ENCODE data around the gene CELSR1.

CELSR1 gene

DNA sequence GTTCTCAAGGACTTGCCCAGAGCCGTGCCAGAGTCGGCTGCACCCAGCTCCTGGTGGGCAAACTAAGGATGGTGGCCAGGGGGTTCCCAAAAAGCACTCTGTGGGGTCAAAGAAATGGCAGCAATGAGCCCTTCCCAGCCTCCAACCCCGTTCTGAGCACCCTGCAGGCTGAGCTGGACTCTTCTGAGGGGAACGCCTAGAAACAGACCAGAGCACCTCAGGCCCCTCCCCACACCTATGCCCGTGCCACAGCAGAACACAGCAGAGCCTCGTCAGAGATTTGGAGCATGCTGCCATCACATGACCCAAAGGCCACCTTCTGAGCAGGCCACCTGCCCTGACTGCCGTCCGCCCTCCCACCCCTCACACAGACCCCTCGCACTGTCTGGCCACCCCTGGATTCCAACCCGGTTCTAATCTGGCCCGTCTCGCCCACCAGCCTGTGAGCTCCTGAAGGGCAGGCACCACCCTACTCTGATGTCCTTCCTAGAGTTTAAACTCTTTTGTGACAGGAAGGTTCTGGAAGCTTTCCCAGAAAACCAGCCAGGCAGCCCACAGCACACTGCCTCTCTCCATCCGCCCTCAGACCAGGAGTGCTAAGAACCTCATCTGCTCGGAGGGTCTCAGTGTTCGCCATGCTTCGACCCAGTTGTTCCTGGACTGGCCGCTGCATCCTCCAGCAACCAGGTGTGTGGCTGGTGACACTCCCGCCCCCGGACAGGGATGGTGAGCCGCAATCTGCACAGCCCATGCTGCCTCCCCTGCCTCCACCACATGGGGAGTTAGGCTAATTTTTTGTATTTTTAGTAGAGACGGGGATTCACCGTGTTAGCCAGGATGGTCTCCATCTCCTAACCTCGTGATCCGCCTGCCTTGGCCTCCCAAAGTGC, 97.6 kb downstream of the CELSR1 start:
- no peak for DNase-seq

GRCh38 chr22:46439111-46439510, 98.3 kb downstream of the CELSR1 start:
- DNase-seq: no peak

DNA sequence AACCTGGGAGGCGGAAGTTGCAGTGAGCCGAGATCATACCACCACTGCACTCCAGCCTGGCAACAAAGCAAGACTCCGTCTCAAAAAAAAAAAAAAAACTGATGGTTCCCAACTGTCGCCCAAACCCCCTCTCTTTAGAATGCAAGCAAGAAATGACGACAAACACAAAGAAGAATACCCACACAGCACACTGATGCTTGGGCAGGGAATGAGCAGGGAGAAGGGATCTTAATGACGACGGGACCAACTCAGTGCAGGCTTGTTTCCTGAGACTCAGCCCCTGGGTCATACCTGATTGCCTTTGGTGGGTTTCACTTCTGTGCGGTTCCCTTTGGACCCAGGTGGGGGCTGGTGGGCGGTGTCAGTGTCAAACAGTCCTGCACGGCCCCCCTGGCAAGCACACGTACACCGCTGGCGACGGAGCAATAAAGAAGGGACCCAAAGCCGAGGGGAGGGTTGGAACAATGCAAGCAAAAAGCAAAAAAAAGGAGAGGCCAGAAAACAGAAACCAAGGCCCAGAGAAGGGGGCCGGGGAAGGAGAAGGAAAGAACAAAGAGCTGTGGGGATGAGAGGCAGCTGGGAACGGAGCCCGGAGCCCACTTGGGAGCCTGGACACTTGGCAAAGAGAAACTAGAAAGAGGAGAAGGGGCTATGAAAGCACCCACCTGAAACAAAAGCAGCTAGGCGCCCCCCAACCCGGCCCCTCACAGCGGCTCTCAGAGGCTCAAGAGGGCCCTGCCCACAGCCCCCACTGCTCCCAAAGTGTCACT, 99.6 kb downstream of the CELSR1 start:
- DNase-seq: no peak

- no peak for DNase-seq
These were observed 100.7 kb downstream of the CELSR1 start for GRCh38 chr22:46436595-46437175.

GRCh38 chr22:46433318-46433717, 104.1 kb downstream of the CELSR1 start:
- DNase-seq: no peak

- peak in 1 of 2 experiments; percentile 8 for DNase-seq
These were observed 105.0 kb downstream of the CELSR1 start for GRCh38 chr22:46432164-46433068.

GRCh38 chr22:46430961-46431838, 106.2 kb downstream of the CELSR1 start:
- DNase-seq: no peak

GRCh38 chr22:46429325-46429853, 108.0 kb downstream of the CELSR1 start:
- DNase-seq: no peak

DNA sequence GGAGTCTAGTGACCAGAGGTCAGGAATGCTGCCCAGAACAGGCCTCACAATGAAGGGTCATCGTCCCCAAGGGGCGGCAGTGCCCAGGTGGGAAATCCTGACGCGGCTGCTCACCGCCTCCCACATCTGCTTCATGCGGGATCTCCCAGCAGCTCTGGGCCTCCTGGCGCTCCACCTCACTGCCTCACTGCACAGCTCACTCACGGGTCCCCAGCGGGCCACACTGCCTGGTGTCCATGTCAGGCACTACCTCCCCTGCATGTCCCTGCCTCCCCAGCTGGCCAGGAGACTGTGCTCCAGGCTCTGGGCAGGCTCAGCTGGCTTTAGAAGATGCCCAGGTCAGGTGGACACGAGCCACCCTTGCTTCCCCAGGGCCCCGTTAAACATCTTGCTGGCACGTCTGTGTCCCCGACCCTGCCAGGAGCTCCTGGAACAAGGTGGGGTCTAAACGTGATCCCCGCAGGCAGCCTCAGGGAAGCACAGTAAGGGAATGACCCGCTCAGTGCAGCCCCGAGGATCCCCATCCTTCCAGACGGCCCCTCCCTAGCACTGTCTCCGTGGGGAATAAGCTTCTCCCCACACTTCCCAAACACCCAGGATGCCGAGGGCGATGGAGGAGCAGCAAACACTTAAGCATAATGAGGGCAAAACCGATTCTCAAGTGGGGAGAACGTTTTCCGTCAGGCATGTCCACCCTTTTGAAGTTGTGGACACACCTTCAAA, 108.7 kb downstream of the CELSR1 start:
- no peak for DNase-seq

DNA sequence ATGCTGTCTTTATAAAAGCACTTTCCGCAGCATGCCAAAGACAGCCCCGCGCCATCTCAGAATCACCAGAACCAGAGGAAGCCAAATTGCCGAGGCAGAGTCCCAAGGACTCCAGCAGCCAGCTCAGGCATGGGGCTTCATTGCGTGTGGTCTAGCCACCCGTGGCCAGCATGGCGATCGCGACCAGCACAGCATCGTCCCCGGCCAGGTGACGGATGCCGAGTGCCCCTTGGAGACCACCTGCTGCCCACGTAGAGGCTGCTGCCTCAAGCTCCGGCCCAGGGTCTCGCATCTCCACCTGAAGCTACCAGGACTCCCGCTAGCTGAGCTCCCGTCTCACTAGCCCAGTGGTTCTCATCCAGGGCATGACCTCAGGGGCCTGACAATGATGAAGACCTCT, 109.2 kb downstream of the CELSR1 start:
- no peak for DNase-seq

DNA sequence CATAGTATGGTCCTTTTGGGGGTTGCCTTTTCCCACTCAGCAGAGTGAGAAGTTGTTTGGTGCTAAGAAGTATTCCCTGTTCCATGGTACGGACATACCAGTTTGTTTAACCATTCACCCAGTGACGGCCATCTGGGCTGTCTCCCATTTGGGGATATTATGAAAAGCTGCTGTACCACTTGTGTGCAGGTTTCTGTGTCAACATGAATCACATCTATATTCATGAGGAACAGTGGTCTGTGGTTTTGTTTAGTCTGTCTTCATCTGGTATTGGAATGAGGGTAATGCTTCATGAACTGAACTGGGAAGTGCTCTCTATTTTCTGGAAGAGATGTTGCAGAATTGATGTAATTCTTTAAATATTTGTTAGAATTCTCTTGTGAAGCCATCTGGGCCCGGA, 112.4 kb downstream of the CELSR1 start:
- no peak for DNase-seq

- no peak for DNase-seq
These were observed 112.9 kb downstream of the CELSR1 start for GRCh38 chr22:46424496-46424895.

DNA sequence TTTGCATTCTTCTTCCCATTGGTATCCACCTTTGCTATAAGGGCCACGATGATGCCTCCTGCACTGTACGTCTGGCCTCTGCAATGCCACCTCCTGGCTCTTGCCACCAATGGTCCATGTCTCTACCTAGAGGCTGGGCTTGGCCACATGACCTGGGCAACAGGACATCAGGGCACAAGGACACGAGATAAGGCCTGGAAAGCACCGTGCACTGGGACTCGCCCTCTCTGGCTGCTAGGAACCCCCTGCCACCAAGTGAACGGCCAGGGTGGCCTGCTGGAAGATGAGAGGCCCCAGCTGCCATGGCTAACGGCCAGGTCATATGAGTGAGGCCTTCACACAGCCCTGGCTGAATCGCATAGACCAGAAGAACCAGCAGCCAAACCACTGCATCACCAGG, 114.5 kb downstream of the CELSR1 start:
- no peak for DNase-seq

DNA sequence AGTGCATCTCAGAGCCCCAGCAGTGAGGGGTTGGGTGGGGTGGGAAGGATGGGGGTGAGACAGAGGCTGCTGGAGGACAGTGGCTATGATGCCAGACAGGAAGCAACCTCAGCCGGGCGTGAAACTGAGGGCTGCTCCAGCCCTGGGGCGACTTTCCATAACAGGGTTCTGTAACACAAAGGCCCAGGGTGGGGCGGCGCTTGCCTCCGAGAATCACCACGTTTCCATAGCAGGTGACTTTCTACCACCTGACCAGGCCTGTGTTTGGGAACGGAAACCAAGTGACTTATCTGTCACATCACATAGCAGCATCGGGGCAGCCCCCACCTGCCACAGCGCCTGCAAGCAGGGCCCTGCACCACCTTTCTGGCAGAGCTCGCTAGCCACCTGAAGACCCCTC, 116.2 kb downstream of the CELSR1 start:
- DNase-seq: no peak

GRCh38 chr22:46419754-46420571, 117.5 kb downstream of the CELSR1 start:
- DNase-seq: no peak

- no peak for DNase-seq
These were observed 118.6 kb downstream of the CELSR1 start for GRCh38 chr22:46418827-46419226.

GRCh38 chr22:46417769-46418168, 119.7 kb downstream of the CELSR1 start:
- no peak for DNase-seq

- no peak for DNase-seq
These were observed 120.4 kb downstream of the CELSR1 start for GRCh38 chr22:46416891-46417580.

DNA sequence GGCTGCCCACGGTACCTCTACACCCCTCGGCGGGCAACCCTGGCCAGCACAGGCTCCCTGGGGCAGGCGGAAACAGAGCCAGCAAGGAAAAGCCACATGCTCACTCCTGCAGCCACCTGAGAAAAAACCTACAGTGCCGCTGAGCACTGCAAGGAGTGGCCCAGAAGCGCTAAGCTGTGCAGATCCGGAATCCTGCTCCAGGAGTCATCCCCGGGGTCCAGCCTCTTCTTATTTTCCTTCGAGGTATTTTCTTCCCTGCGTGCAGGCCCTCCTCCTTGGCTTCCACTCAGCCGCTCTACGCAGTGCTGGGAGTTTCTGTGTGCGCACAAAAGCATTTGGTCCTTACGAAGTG, 120.9 kb downstream of the CELSR1 start:
- no peak for DNase-seq

Measured in activated CD4-positive, alpha-beta T cell treated with anti-CD3 and anti-CD28 coated beads, Interleukin-2, amount 50 U/mL, for 4 hours (primary cell).